GM21717 (cell line): ENCODE data around the gene PRAMEF8.
"Not testable (repeated sequence)": the region's sequence is repeated elsewhere in the genome, so short reads cannot be mapped to it uniquely, and the experiment has no call there.

Source experiments
- ATAC-seq: cut with Tn5 transposase; IDR thresholded peaks from one replicate; pipeline ENCODE4 v1.9.1; 2021; ENCODE audit warnings: mild to moderate bottlenecking, moderate library complexity; ENCODE audit not compliant: unreplicated experiment

Gene PRAMEF8

GRCh38 chr1:13285037-13285436, at the start of gene PRAMEF8:
TSS of gene PRAMEF8 (minus strand) at chr1:13285137. CDS start at chr1:13284091, 1,046 bp downstream.
- ATAC-seq, result not testable (repeated sequence)

DNA sequence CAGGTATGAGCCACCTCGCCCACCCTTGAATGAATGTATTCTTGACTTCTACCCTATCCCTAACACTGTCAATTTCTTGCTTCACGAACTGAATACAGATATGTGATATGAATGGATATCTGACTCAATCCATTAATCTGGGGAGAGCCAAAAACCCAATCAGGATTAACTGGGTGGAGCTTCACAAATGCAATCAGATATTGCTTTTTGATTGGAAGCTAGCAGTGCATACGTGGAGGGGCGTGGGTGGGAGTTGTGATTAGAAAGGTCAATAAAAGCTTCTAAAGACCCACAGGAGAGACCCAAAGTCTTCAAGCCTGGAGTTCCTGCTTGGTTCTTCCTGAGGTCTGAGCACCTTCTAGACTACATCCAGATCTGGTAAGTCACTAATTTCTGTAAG, 30.3 kb upstream of the PRAMEF8 start, which contains the start of gene PRAMEF15:
PRAMEF15 (plus strand) TSS at position 301 of the 400 bp plus-strand sequence. CDS start 2,827 bp downstream, outside the sequence.
- ATAC-seq, result not testable (repeated sequence)

GRCh38 chr1:13303239-13303638, 18.3 kb upstream of the PRAMEF8 start, which contains the start of gene PRAMEF33:
TSS of gene PRAMEF33 (plus strand) at chr1:13303539. CDS start at chr1:13305955, 2,416 bp downstream.
- ATAC-seq, result not testable (repeated sequence)

DNA sequence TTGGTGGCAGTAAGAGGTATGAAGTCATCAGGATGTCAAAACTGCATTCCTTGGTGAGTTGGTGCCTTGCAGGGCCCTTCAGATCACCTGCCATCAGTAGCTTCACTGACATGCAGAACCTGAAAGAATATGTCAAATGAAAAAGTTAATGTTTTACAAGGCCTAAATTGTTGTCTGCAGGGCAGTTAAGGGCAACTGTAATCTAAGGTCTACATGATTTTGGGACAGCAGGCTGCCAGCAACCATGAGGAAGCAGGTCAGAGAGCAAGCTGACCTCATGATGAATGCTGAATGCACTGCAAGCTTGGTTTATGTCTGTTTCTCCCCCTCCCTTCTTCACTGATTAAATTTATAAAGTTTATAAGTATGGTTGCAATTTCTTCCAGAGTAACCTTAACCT, 17.3 kb upstream of the PRAMEF8 start:
- ATAC-seq, result not testable (repeated sequence)

DNA sequence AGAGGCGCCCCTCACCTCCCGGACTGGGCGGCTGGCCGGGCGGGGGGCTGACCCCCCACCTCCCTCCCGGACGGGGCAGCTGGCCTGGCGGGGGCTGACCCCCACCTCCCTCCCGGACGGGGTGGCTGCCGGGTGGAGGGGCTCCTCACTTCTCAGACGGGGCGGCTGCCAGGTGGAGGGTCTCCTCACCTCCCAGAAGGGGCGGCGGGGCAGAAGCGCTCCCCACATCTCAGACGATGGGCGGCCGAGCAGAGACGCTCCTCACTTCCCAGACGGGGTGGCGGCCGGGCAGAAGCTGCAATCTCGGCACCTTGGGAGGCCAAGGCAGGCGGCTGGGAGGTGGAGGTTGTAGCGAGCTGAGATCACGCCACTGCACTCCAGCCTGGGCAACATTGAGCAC, 13.8 kb upstream of the PRAMEF8 start:
- not testable (repeated sequence) for ATAC-seq

DNA sequence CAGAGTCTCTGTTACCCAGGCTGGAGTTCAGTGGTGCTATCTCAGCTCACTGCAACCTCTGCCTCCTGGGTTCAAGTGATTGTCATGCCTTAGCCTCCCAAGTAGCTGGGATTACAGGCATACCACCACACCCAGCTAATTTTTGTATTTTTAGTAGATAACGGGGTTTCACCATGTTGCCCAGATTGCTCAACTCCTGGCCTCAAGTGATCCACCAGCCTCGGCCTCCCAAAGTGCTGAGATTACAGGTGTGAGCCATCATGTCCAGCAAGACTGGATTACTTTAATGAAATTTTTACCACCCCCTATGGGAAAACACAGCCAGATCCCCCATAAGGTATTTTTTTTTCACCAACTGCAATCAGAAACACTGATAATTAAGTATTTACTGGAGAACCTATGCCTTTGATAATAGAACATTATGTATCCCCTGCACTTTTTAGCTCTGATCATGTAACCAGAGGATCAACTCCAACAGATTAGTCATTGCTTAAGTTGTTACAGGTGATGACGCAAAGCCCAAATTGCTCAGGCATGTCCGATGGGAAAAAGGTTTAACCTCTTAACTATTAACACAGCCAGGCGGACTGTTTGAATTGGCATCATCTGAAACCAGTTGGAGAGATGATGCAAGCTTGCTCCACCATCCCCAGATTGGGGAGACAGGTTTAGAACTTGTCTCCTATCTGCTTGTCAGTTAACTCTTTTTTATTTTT, 12.4 kb upstream of the PRAMEF8 start:
- not testable (repeated sequence) for ATAC-seq

GRCh38 chr1:13289030-13289429, 4.1 kb upstream of the PRAMEF8 start:
- not testable (repeated sequence) for ATAC-seq

GRCh38 chr1:13279617-13280016, 5.3 kb downstream of the PRAMEF8 start:
- ATAC-seq, result not testable (repeated sequence)

GRCh38 chr1:13277016-13277415, 7.9 kb downstream of the PRAMEF8 start:
- not testable (repeated sequence) for ATAC-seq

- ATAC-seq, result not testable (repeated sequence)
Observed at GRCh38 chr1:13265124-13265523, 19.8 kb downstream of the PRAMEF8 start.

DNA sequence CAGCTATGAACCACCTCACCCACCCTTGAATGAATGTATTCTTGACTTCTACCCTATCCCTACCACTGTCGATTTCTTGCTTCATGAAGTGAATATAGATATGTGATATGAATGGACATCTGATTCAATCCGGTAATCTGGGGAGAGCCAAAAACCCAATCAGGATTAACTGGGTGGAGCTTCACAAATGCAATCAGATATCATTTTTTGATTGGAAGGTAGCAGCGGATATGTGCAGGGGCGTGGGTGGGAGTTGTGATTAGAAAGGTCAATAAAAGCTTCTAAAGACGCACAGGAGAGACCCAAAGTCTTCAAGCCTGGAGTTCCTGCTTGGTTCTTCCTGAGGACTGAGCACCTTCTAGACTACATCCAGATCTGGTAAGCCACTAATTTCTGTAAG, 31.0 kb downstream of the PRAMEF8 start, which contains the start of gene PRAMEF5:
PRAMEF5 (plus strand) TSS at position 301 of the 400 bp plus-strand sequence. CDS start 5,071 bp downstream, outside the sequence.
- not testable (repeated sequence) for ATAC-seq

DNA sequence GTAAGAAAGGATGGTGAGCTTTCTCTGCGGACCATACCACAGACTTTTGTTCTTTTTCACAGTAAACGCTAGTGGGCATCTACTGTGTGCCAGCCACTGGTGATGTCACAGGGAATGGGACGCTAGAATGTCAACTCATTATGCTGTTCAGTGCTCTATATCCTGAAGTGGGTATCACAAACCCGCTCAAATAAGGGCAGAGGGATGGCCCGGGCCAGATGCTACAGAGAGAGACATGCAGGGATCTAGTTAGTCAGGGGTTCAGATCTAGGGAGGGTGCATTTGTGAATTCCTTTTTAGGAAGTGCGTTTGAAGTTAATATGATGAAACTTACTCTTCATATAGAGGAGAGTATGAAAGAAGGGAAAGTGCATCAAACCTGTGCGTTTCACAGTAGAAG, 37.8 kb downstream of the PRAMEF8 start:
- ATAC-seq, result not testable (repeated sequence)

- ATAC-seq, result not testable (repeated sequence)
Observed at GRCh38 chr1:13246554-13246871, 38.4 kb downstream of the PRAMEF8 start.

DNA sequence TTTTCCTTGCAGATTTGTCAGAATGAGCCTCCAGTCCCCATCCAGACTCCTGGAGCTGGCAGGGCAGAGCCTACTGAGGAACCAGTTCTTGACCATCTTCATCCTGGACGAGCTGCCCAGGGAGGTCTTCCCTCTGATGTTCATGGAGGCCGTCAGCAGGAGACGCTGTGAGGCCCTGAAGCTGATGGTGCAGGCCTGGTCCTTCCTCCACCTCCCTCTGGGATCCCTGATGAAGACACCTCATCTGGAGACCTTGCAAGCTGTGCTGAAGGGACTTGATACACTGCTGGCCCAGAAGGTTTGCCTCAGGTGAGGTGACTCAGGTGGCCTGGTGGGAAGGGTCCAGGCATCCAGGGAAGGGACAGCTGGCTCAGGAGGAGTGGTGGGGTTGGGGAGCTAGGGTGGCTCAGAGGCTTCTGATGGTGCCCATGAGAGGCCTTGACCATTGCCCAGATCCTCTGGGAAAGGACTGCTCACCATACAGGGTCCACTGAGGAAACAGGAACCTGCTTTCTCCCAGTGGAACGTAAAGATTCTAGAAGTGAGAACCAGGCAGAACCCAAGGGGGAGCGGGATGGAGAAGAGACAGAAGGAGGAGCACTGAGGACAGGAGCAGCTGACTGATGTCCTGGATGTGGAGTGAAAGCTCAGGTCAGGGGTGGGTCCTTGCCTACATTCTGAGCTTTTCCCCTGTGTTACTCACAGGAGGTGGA, 38.9 kb downstream of the PRAMEF8 start:
- not testable (repeated sequence) for ATAC-seq

DNA sequence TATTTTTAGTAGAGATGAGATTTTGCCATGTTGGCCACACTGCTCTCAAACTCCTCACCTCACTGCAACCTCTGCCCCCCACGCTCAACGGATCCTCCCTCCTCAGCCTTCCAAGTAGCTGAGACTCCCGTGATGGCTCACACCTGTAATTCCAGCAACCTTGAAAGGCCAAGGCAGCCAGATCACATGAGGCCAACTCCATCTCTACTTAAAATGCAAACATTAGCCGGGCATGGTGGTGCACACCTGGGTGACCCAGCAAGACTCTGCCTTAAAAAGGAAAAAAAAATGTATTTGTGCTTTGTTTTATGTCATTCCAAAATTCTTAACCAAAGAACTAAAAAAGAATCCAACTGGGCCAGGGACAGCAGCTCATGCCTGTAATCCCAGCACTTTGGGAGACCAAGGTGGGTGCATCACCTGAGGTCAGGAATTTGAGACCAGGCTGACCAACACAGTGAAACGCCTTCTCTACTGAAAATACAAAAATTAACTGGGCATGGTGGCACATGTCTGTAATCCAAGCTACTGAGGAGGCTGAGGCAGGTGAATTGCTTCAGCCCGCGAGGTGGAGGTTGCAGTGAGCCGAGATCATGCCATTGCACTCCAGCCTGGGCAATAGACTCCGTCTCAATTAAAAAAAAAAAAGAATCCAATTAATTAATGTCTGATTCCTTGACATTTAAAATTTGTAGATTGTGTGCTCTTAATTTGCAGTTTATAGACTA, 41.2 kb downstream of the PRAMEF8 start:
- not testable (repeated sequence) for ATAC-seq

DNA sequence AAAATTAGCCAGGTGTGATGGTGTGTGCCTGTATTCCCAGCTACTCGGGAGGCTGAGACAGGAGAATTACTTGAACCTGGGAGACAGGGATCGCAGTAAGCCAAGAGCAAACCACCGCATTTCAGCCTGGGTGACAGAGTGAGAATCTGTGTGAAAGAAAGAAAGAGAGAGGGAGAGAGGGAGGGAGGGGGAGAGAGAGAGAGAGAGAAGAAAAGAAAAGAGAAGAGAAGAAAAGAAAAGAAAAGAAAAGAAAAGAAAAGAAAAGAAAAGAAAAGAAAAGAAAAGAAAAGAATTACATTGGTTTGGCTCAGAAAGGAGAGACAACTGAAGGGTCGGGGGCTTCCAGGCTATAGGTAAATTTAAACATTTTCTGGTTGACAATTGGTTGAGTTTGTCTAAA, 45.3 kb downstream of the PRAMEF8 start:
- ATAC-seq, result not testable (repeated sequence)

DNA sequence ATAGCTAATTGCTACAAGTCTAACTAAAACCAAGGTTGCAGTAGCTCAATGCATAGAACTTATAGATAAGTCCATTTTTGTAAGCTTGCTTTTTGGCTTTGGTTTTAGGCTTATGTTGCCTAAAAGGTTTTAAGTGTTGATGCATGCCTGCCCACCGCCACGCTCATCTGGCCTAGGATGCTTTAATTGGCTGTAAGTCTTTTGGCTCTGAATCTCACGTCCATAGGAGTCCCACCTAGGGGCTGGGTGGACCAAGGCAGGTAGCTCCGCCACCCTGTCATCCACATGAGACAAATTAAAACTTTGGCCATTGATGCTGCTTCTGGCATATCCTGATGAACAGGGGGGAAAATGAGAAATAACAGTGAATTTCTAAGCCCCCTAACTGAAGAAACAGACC, 47.4 kb downstream of the PRAMEF8 start:
- not testable (repeated sequence) for ATAC-seq

- ATAC-seq, result not testable (repeated sequence)
Observed at GRCh38 chr1:13234057-13234456, 50.9 kb downstream of the PRAMEF8 start.

DNA sequence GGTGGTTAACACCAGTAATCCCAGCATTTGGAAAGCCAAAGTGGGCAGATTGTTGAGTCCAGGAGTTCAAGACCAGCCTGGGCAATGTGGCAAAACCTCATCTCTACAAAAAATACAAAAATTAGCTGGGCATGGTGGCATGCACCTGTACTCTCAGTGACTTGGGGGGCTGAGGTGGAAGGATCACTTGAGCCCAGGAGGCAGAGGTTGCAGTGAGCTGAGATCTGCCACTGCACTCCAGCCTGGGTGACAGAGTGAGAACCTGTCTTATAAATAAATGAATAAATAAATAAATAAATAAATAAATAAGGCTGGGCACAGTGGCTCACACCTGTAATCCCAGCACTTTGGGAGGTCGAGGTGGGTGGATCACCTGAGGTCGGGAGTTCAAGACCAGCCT, 52.9 kb downstream of the PRAMEF8 start:
- not testable (repeated sequence) for ATAC-seq
